ENCODE results near the gene KCNA4.

KCNA4 gene

DNA sequence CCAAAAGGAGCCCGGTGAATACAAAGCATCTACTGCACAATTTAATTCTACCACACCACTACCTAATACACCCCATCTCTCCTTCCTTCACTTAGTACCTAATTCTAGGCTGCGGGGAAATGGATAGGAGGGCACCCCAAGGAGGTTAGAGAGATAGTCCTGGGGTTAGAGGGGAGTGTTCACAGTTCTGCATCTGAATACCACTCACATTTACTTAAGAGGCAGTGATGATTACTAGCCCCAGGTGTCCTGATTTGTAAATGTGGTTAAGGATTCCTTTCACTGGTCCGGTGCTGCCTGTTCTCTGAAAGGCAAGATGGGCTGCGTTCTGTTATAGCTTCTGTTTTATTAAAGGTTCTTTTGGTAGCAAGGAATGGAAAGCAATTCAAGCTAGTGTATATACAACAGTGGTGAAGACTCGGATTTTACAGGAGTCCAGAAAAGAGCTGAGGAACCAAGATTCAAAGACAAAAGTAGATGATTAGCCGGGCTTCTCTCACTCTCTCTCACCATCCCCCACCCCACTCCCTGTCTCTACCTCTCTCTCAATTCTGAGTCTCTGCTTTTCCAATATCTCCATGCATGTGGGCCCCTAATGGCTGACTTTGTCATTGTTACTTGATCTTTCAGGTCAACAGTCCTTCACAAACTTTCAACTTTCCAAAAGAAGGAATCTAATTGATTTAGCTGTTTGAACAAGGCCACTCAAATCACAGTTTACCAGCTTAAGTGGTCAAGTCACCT lies 8.7 kb upstream of the KCNA4 start:
- H3K9me3 ChIP-seq = no peaks in the 10 kb centered on the region
- H3K4me3 ChIP-seq = no peak overlapping the region
- H3K27me3 ChIP-seq = no peaks in the 10 kb centered on the region
- no peak overlapping the region for H3K27ac ChIP-seq
- no peak overlapping the region for H3K4me2 ChIP-seq
- no peaks in the 10 kb centered on the region for H3K4me1 ChIP-seq
- TF ChIP-seq Cebpa-rat (IDR thresholded peaks at IDR 0.05) = no peak
- H4K20me1 ChIP-seq = no peaks in the 10 kb centered on the region
- H3K36me3 ChIP-seq = no peaks in the 10 kb centered on the region
- H3K9ac ChIP-seq = no peak overlapping the region

GRCh38 chr11:30023074-30023473 lies 6.2 kb upstream of the KCNA4 start:
- no peak overlapping the region for H3K4me2 ChIP-seq
- no peaks in the 10 kb centered on the region for H3K4me1 ChIP-seq
- 0 out of 2 replicates have a peak, but pooled peaks cover 5% of the 10 kb centered on the region for H3K9me3 ChIP-seq
- no peaks in the 10 kb centered on the region for H4K20me1 ChIP-seq
- no peak for TF ChIP-seq Cebpa-rat (IDR thresholded peaks at IDR 0.05)
- H3K4me3 ChIP-seq = no peak overlapping the region
- H3K36me3 ChIP-seq = no peaks in the 10 kb centered on the region
- H3K9ac ChIP-seq = no peak overlapping the region
- no peak overlapping the region for H3K27ac ChIP-seq
- no peaks in the 10 kb centered on the region for H3K27me3 ChIP-seq

- Histone ChIP-seq H3K4me2 (no peak overlapping the region), H3K4me3 (no peak overlapping the region), H3K27ac (no peak overlapping the region), H3K36me3 (no peaks in the 10 kb centered on the region), H4K20me1 (no peaks in the 10 kb centered on the region), H3K27me3 (no peaks in the 10 kb centered on the region), H3K9me3 (peaks cover 27% of the 10 kb centered on the region), H3K9ac (no peak overlapping the region), H3K4me1 (no peaks in the 10 kb centered on the region)
- no peak for TF ChIP-seq Cebpa-rat (IDR thresholded peaks at IDR 0.05)
Observed at GRCh38 chr11:30019481-30019880, 2.7 kb upstream of the KCNA4 start.

DNA sequence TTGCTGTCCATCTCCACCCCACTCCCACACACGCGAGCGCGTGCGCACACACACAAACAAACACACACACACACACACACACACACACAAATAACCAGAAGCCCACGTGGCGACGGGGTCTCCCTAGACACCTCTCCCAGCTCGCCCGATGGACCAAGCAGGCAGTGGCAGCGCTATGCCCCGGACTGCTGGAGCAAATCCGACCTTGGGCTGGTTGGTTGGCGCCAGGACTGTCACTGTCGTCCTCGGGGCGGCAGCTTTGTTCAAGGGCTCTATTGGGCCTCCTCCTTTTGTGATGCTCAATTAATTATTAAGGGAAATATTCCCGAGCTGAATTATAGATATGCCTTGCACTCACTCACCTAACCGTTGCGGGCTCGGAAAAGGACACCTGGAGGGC lies 1.7 kb upstream of the KCNA4 start:
- H3K4me2 ChIP-seq = no peak overlapping the region
- H3K4me3 ChIP-seq = no peak overlapping the region
- H3K4me1 ChIP-seq = no peaks in the 10 kb centered on the region
- peaks cover 27% of the 10 kb centered on the region for H3K9me3 ChIP-seq
- no peaks in the 10 kb centered on the region for H3K27me3 ChIP-seq
- no peak overlapping the region for H3K9ac ChIP-seq
- no peaks in the 10 kb centered on the region for H3K36me3 ChIP-seq
- no peaks in the 10 kb centered on the region for H4K20me1 ChIP-seq
- H3K27ac ChIP-seq = no peak overlapping the region
- TF ChIP-seq Cebpa-rat (IDR thresholded peaks at IDR 0.05) = no peak

DNA sequence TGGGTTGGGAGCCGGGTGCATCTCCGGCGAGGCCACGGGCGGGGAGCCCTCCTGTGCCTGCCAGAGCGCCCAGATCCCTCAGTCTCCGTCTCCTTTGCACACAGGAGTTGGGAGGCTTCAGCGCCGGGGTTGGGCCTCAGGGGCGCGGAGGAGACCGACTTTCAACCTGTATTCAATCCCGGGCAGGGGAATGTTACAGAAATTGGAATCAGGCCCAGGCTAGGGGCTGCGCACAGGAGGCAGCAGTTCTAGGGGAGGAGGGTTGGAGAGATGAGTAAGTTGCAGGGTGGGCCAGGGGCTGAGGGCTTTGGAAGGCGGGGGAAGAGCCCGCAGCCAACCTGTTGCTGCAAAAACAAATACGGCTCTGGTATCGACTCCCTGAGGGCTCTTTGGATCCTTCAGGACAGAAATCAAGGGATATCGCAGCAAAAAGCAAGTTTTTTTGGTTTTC lies 640 bp upstream of the KCNA4 start:
- H3K9ac ChIP-seq = no peak overlapping the region
- no peak for TF ChIP-seq Cebpa-rat (IDR thresholded peaks at IDR 0.05)

GRCh38 chr11:30015725-30016412 lies 961 bp downstream of the KCNA4 start:
- Histone ChIP-seq H3K36me3 (no peaks in the 10 kb centered on the region), H3K9ac (no peak overlapping the region), H3K9me3 (peaks cover 27% of the 10 kb centered on the region), H3K4me2 (no peak overlapping the region), H3K4me1 (no peaks in the 10 kb centered on the region), H3K27ac (no peak overlapping the region), H3K27me3 (no peaks in the 10 kb centered on the region), H4K20me1 (no peaks in the 10 kb centered on the region), H3K4me3 (no peak overlapping the region)
- no peak for TF ChIP-seq Cebpa-rat (IDR thresholded peaks at IDR 0.05)

More for the DNA sequence above, 640 bp upstream of the KCNA4 start:
- H3K4me2 ChIP-seq = no peak overlapping the region
- H3K4me3 ChIP-seq = no peak overlapping the region
- no peak overlapping the region for H3K27ac ChIP-seq
- H3K36me3 ChIP-seq = no peaks in the 10 kb centered on the region
- H3K27me3 ChIP-seq = no peaks in the 10 kb centered on the region
- H4K20me1 ChIP-seq = no peaks in the 10 kb centered on the region
- no peaks in the 10 kb centered on the region for H3K4me1 ChIP-seq
- H3K9me3 ChIP-seq = peaks cover 27% of the 10 kb centered on the region

DNA sequence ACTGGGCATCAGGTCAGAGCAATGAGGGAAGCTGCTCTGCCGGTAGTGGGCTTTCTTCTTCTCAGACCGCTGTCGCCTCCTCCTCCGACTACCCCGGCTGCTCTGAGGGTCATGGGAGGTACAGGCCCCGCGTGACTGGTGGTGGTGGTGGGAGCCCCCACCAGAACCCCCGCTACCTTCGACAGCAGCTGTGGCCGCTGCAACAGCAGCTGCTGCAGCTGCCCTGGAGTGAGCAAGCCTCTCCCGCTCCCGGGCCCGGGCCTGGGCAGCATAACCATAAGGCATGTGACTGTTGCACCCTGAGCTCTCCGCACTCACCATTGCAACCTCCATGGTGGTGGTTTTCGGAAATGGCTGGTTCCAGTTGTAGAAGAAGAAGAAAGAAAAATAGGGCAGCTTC lies 4.5 kb downstream of the KCNA4 start:
- TF ChIP-seq Cebpa-rat (IDR thresholded peaks at IDR 0.05) = no peak
- Histone ChIP-seq H3K9me3 (peaks cover 15% of the 10 kb centered on the region), H3K27me3 (no peaks in the 10 kb centered on the region), H4K20me1 (no peaks in the 10 kb centered on the region), H3K36me3 (no peaks in the 10 kb centered on the region), H3K27ac (no peak overlapping the region), H3K4me3 (no peak overlapping the region), H3K9ac (no peak overlapping the region), H3K4me1 (no peaks in the 10 kb centered on the region), H3K4me2 (no peak overlapping the region)

GRCh38 chr11:30009060-30009459 lies 7.8 kb downstream of the KCNA4 start:
- no peak overlapping the region for H3K9ac ChIP-seq
- no peak overlapping the region for H3K4me3 ChIP-seq
- H4K20me1 ChIP-seq = no peaks in the 10 kb centered on the region
- no peaks in the 10 kb centered on the region for H3K9me3 ChIP-seq
- H3K4me2 ChIP-seq = no peak overlapping the region
- no peaks in the 10 kb centered on the region for H3K4me1 ChIP-seq
- no peak overlapping the region for H3K27ac ChIP-seq
- no peaks in the 10 kb centered on the region for H3K27me3 ChIP-seq
- no peak for TF ChIP-seq Cebpa-rat (IDR thresholded peaks at IDR 0.05)
- no peaks in the 10 kb centered on the region for H3K36me3 ChIP-seq

DNA sequence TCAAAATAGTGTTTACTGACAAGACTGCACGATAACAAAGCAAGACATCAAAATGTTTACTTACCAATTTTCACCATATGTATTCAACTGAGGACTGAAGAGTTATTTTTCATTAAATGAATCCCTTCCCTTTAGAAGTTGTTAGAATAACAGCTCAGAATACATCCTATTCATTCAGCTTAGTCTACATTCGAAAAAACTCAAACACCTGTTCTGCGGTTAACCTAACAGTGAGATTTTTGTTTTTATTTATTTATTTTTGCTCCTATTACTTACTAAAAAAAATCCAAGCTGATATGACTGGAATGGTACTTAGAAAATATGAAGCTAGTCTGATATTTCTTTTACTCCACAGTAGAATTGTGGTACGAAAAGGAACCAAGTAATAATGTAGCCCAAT lies 10.0 kb downstream of the KCNA4 start:
- Histone ChIP-seq H3K36me3 (no peaks in the 10 kb centered on the region), H3K9me3 (no peaks in the 10 kb centered on the region), H3K27me3 (no peaks in the 10 kb centered on the region), H3K4me2 (no peak overlapping the region), H3K27ac (no peak overlapping the region), H3K9ac (no peak overlapping the region), H4K20me1 (no peaks in the 10 kb centered on the region), H3K4me3 (no peak overlapping the region), H3K4me1 (no peaks in the 10 kb centered on the region)
- no peak for TF ChIP-seq Cebpa-rat (IDR thresholded peaks at IDR 0.05)

GRCh38 chr11:30002157-30002785 lies 14.6 kb downstream of the KCNA4 start:
- no peak for TF ChIP-seq Cebpa-rat (IDR thresholded peaks at IDR 0.05)
- Histone ChIP-seq H3K27ac (no peak overlapping the region), H3K9ac (no peak overlapping the region), H3K4me2 (0 out of 2 replicates have a peak overlapping the region, but pooled peaks have one; percentile 47), H4K20me1 (no peaks in the 10 kb centered on the region), H3K9me3 (no peaks in the 10 kb centered on the region), H3K4me1 (peaks cover 10% of the 10 kb centered on the region), H3K27me3 (no peaks in the 10 kb centered on the region), H3K4me3 (no peak overlapping the region), H3K36me3 (no peaks in the 10 kb centered on the region)
